Retinal pigment epithelial cell (primary cell): Measurements from ENCODE around the gene REP15.

Source experiments
- DNase-seq: peaks from one replicate; pipeline ENCODE4 v3.0.0-alpha.2; 2010; ENCODE audit warnings: low read depth
- H3K4me3 ChIP-seq: 2 replicates; pipeline ENCODE4 v1.5.1; 2011; ENCODE audit warnings: mild to moderate bottlenecking, low read length, control low read depth, moderate library complexity
- CTCF ChIP-seq: conservative IDR thresholded peaks from 2 replicates; pipeline ENCODE4 v1.5.1; 2011; ENCODE audit warnings: low read depth, low read length, control low read depth, inconsistent platforms

The REP15 gene

GRCh38 chr12:27666510-27666909 lies 29.7 kb upstream of the REP15 start:
- H3K4me3 ChIP-seq, result no peak overlapping the region
- TF ChIP-seq CTCF, result no peak
- no peak for DNase-seq

- no peak for TF ChIP-seq CTCF
- H3K4me3 ChIP-seq, result no peak overlapping the region
- no peak for DNase-seq
These were observed 28.7 kb upstream of the REP15 start for GRCh38 chr12:27667540-27667939.

GRCh38 chr12:27672051-27672450 lies 24.2 kb upstream of the REP15 start:
- no peak for DNase-seq
- no peak overlapping the region for H3K4me3 ChIP-seq
- TF ChIP-seq CTCF, result no peak

GRCh38 chr12:27672643-27673042 lies 23.6 kb upstream of the REP15 start:
- no peak overlapping the region for H3K4me3 ChIP-seq
- no peak for DNase-seq
- TF ChIP-seq CTCF, result no peak

GRCh38 chr12:27673101-27673718 lies 23.0 kb upstream of the REP15 start:
- no peak overlapping the region for H3K4me3 ChIP-seq
- TF ChIP-seq CTCF, result no peak
- no peak for DNase-seq

GRCh38 chr12:27674989-27675388 lies 21.3 kb upstream of the REP15 start:
- TF ChIP-seq CTCF, result no peak
- no peak overlapping the region for H3K4me3 ChIP-seq
- no peak for DNase-seq

GRCh38 chr12:27680619-27681018 lies 15.6 kb upstream of the REP15 start:
- no peak overlapping the region for H3K4me3 ChIP-seq
- no peak for TF ChIP-seq CTCF
- DNase-seq, result no peak
